Bronchial smooth muscle cell (primary cell): ENCODE measurements around the gene ST6GALNAC4. TPM values are rescaled to one million over a fixed set of nuclear protein-coding genes. Genes with fewer than 3 reads are reported as not detected.

Source experiments
- total RNA-seq: library from RNA; depleted of rRNA; stranded (reverse); fragments of >200 nt; gene quantifications from 2 replicates; pipeline ENCODE4 v1.2.1, GENCODE V29; 2014

Gene ST6GALNAC4, protein sequence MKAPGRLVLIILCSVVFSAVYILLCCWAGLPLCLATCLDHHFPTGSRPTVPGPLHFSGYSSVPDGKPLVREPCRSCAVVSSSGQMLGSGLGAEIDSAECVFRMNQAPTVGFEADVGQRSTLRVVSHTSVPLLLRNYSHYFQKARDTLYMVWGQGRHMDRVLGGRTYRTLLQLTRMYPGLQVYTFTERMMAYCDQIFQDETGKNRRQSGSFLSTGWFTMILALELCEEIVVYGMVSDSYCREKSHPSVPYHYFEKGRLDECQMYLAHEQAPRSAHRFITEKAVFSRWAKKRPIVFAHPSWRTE
- total RNA-seq, result 23.0 and 24.5 TPM in 2 replicates

DNA sequence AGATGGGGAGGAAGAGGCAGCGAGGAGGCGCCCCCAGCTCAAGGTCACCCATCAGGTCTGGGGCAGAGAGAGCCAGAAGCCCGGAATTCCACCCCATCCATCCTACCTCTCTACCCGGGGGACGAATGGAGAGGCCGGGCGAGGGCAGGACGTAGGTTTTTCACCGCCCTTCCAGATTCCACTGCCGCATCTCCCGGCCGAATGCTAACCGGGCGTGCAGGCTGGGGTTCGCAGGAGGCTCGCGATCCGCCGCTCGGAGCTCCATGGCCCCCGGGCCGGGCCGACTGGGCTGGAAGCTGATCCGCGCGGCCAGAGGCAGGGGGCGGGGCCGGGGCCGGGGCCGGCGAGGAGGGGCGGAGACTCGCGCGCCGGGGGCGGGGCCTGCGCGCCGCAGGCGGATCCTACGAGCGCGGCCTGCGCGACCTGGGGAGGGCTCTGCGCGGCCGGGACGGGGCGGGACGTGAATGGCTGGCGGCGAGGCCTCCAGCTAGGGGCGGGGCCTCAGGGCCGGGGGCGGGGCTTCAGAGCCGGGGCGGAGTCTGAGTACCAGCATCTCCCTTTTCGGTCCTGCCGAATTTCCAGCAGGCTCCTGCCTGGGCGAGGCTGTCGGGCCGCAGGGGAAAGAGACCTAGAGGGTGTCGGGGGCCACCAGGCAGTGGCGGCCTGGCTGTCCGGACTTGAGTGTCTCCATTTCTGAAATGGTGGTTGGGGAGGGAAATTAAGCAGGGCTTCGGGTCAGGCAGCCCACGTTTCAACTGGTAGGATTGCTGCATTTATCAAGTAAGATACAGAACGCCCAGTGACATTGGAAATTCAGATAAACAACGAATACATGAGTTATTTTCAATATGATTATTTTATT, at the start of gene ST6GALNAC4:
TSS of gene ST6GALNAC4 (minus strand) at position 322 of the 862 bp plus-strand sequence. CDS start 622 bp downstream, outside the sequence.

GRCh38 chr9:127937388-127938297, 20.8 kb upstream of the ST6GALNAC4 start, which contains the start of gene DPM2:
Gene DPM2 (minus strand): TSS chr9:127937854. CDS start chr9:127937820, 34 bp downstream.

DNA sequence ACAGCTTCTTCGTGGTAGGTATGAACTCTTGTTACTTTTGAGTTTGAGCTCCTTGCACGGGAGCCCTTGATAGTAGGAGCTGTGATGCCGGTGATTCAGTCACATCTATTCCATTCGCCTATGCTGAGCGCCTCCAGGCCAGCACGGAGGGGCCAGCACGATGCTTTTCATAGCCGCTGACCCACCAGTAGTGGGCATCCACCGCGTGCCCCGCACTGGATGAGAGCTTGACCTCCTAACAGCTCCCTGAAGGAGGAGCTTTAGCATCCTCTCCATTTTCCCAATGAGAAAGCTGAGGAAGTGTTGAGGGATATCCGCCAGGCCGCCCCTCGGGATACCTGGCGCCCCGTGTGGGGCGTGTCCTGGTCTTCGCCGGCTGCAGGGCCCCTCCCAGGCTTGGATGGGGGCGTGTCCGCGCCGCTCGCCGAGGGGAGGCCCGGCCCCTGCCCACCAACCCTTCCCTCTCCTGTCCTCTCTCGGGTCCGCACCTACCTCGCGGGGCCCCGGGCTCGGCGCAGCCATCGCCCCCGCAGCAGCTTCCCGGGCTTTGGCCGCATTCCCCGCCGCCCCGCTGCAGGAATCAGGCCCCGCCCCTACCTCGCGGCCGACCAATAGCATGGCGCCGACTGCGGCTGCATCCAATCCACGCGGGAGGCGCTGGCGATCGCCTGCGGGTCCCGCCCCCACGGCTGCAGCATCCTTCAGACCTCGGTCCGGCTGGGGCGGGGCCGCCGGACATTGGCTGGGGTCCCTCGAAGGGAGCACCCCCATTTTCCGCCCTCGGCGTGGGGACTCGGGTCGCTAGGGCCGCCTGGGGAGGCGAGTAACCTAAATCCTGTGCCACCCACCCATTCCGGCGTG, 13.6 kb upstream of the ST6GALNAC4 start, which contains the start of gene PIP5KL1:
TSS of gene PIP5KL1 (minus strand) at position 547 of the 861 bp plus-strand sequence. CDS start at position 522, 25 bp downstream.

DNA sequence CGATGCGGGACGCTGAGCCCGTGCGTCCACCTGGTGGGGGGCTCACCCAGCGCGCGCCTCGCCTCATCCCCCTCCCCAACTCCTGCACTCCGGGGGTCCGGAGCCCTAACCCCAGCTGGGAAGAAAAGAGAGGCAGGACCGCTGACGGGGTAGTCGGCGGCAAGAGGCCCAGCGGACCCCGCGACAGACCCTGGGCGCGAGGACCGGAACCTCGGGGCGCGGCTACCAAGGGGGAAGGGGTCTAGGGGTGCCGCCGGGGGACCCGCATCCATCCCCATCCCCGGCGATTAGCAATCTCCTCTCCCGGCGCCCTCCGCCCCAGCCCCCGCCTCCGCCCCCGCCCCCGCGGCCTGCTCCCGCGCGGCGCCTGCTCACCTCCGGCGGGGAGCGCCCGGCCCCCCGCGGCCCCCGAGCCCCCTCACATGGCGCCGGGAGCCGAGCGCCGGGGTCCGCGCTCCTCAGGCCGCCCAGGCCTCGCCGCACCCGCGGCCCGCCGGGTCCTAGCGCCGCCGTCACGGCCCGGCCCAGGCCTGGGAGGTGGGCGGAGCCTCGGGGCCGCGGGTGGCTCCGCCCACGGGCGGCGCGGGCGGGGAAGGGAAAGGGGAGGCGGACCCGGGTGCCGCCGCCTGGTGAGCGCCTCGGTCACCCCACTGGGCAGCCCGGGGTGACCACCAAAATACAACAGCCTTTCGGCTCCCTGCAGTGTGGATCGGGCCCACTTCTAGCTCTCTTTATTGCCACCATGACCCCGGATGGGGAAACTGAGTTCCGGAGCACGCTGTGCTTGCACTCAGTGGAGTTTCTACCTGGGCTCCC, 17.5 kb downstream of the ST6GALNAC4 start, which contains the start of gene ST6GALNAC6:
TSS of gene ST6GALNAC6 (minus strand) at position 476 of the 816 bp plus-strand sequence. CDS start 1,622 bp downstream, outside the sequence.

DNA sequence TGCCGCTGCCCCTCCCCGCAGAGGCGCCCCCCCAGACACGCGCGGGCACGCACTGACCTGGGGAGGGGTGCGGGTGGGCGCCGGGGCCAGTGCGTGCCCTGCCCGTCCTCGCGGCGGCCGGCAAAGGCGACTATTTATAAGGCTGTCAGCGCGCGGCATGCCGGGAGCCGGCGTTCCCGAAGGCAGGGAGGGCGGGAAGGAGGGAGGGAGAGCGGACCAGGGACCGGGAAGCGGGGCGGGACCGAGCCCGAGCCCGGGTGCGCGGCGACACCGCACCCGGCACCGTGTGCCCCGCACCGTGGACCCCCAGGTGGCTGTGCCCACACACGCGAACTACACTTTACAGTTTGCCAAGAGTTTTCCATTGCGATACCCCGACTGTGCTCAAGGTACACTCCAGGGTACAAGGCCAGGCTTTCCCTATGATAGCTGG, 39.3 kb downstream of the ST6GALNAC4 start, which contains the start of gene AK1:
TSS of gene AK1 (minus strand) at position 110 of the 433 bp plus-strand sequence. CDS start 3,058 bp downstream, outside the sequence.

Other genes with a start within 250 kb of the ST6GALNAC4 start
- 0.09 and 0.16 TPM in 2 replicates for gene CFAP157, start 210.1 kb downstream of the ST6GALNAC4 start, total RNA-seq
- gene PTRH1, start 201.4 kb downstream of the ST6GALNAC4 start, total RNA-seq, result 17.3 and 27.4 TPM in 2 replicates
- 0.16 TPM in 1 of 2 replicates, not detected in the other for gene TTC16, start 201.0 kb downstream of the ST6GALNAC4 start, total RNA-seq
- gene TOR2A, start 181.7 kb downstream of the ST6GALNAC4 start, total RNA-seq, result 1.7 and 2.7 TPM in 2 replicates
- gene SH2D3C, start 138.4 kb downstream of the ST6GALNAC4 start, total RNA-seq, result not detected in 2 replicates
- gene CDK9, start 131.0 kb downstream of the ST6GALNAC4 start, total RNA-seq, result 35.8 and 52.8 TPM in 2 replicates
- 52.9 and 54.1 TPM in 2 replicates for gene FPGS, start 114.2 kb downstream of the ST6GALNAC4 start, total RNA-seq
- 11.0 and 13.9 TPM in 2 replicates for gene ENG, start 62.4 kb downstream of the ST6GALNAC4 start, total RNA-seq
- 45.9 and 81.7 TPM in 2 replicates for gene AK1, start 39.4 kb downstream of the ST6GALNAC4 start, total RNA-seq
- 50.9 and 61.2 TPM in 2 replicates for gene ST6GALNAC6, start 17.4 kb downstream of the ST6GALNAC4 start, total RNA-seq
- 3.5 and 4.3 TPM in 2 replicates for gene PIP5KL1, start 13.7 kb upstream of the ST6GALNAC4 start, total RNA-seq
- 9.6 and 11.2 TPM in 2 replicates for gene DPM2, start 20.8 kb upstream of the ST6GALNAC4 start, total RNA-seq
- 7.1 and 14.7 TPM in 2 replicates for gene EEIG1, start 63.9 kb upstream of the ST6GALNAC4 start, total RNA-seq
- gene NAIF1, start 150.3 kb upstream of the ST6GALNAC4 start, total RNA-seq, result 12.3 and 17.8 TPM in 2 replicates
- gene SLC25A25, start 151.2 kb upstream of the ST6GALNAC4 start, total RNA-seq, result 18.3 and 20.0 TPM in 2 replicates
- gene PTGES2, start 210.7 kb upstream of the ST6GALNAC4 start, total RNA-seq, result 48.3 and 73.0 TPM in 2 replicates
- gene LCN2, start 232.4 kb upstream of the ST6GALNAC4 start, total RNA-seq, result not detected in 2 replicates
- gene BBLN, start 243.2 kb upstream of the ST6GALNAC4 start, total RNA-seq, result 11.2 and 21.6 TPM in 2 replicates